ENCODE measurements around the gene LACC1. TPM values are rescaled to one million over a fixed set of nuclear protein-coding genes. Genes with fewer than 3 reads are reported as not detected.

Gene LACC1
- total RNA-seq, 1 donor from 2014 or later = 10.3 TPM

- Histone ChIP-seq H3K4me3 (no peak overlapping the region), H3K27ac (no peak overlapping the region), H3K9me3 (no peaks in the 10 kb centered on the region), H3K36me3 (no peaks in the 10 kb centered on the region), H3K27me3 (no peaks in the 10 kb centered on the region), H3K4me1 (no peaks in the 10 kb centered on the region)
- ATAC-seq (no peak), DNase-seq (no peak)
- TF ChIP-seq CTCF (IDR thresholded peaks at IDR 0.05) = no peak
- intact Hi-C loops (cut with DNase I) = no loop called here
These were observed 14.8 kb upstream of the LACC1 start for GRCh38 chr13:43864921-43865320.

GRCh38 chr13:43865892-43866291 lies 13.8 kb upstream of the LACC1 start:
- no peaks in the 10 kb centered on the region for H3K36me3 ChIP-seq
- no peak for TF ChIP-seq CTCF (IDR thresholded peaks at IDR 0.05)
- H3K27me3 ChIP-seq = no peaks in the 10 kb centered on the region
- ATAC-seq = no peak
- no peaks in the 10 kb centered on the region for H3K9me3 ChIP-seq
- H3K27ac ChIP-seq = no peak overlapping the region
- no peak for DNase-seq
- no peaks in the 10 kb centered on the region for H3K4me1 ChIP-seq
- intact Hi-C loops (cut with DNase I) = no loop called here
- H3K4me3 ChIP-seq = no peak overlapping the region

- no peak for TF ChIP-seq CTCF (IDR thresholded peaks at IDR 0.05)
- H3K36me3 ChIP-seq = no peaks in the 10 kb centered on the region
- no peaks in the 10 kb centered on the region for H3K9me3 ChIP-seq
- H3K4me3 ChIP-seq = no peak overlapping the region
- no peaks in the 10 kb centered on the region for H3K4me1 ChIP-seq
- H3K27me3 ChIP-seq = no peaks in the 10 kb centered on the region
- DNase-seq (no peak), ATAC-seq (no peak)
- no peak overlapping the region for H3K27ac ChIP-seq
- intact Hi-C loops (cut with DNase I) = no loop called here
These were observed 7.5 kb upstream of the LACC1 start for GRCh38 chr13:43872181-43872580.

GRCh38 chr13:43874504-43875092 lies 5.1 kb upstream of the LACC1 start:
- peak; percentile 68 for TF ChIP-seq CTCF (IDR thresholded peaks at IDR 0.05)
- Histone ChIP-seq H3K9me3 (no peaks in the 10 kb centered on the region), H3K27ac (no peak overlapping the region), H3K27me3 (no peaks in the 10 kb centered on the region), H3K4me1 (no peaks in the 10 kb centered on the region), H3K36me3 (no peaks in the 10 kb centered on the region), H3K4me3 (no peak overlapping the region)
- no peak for DNase-seq
- no peak for ATAC-seq
- intact Hi-C loops (cut with DNase I) = no loop called here

GRCh38 chr13:43876366-43876765 lies 3.3 kb upstream of the LACC1 start:
- ATAC-seq (no peak), DNase-seq (no peak)
- peaks cover 7% of the 10 kb centered on the region for H3K4me1 ChIP-seq
- intact Hi-C loops (cut with DNase I) = no loop called here
- no peaks in the 10 kb centered on the region for H3K9me3 ChIP-seq
- no peaks in the 10 kb centered on the region for H3K27me3 ChIP-seq
- H3K36me3 ChIP-seq = no peaks in the 10 kb centered on the region
- H3K27ac ChIP-seq = no peak overlapping the region
- no peak for TF ChIP-seq CTCF (IDR thresholded peaks at IDR 0.05)
- H3K4me3 ChIP-seq = no peak overlapping the region

GRCh38 chr13:43877326-43877725 lies 2.4 kb upstream of the LACC1 start:
- Histone ChIP-seq H3K4me1 (peaks cover 7% of the 10 kb centered on the region), H3K4me3 (no peak overlapping the region), H3K27me3 (no peaks in the 10 kb centered on the region), H3K9me3 (no peaks in the 10 kb centered on the region), H3K36me3 (no peaks in the 10 kb centered on the region), H3K27ac (no peak overlapping the region)
- ATAC-seq = no peak
- intact Hi-C loops (cut with DNase I) = no loop called here
- no peak for DNase-seq
- no peak for TF ChIP-seq CTCF (IDR thresholded peaks at IDR 0.05)
